Spleen (tissue), 11 donors: Measurements from ENCODE around the gene CD2BP2. TPM values are rescaled to one million over a fixed set of nuclear protein-coding genes. Genes with fewer than 3 reads are reported as not detected.
"Not testable (repeated sequence)": the region's sequence is repeated elsewhere in the genome, so short reads cannot be mapped to it uniquely, and the experiment has no call there.

ENCODE experiments used
- DNase-seq: peaks from one replicate; pipeline ENCODE4 v3.0.0-alpha.2; 2020
- H3K27ac ChIP-seq, 8 donors: fragments of 200-600 bp; sonication (generic) in 7 of 8; 1 replicate in 4 of 8; 2 replicates in 4 of 8; pipeline versions ENCODE4 v1.5.0 to v1.8.0; 2016 to 2021; ENCODE audit warnings: inconsistent platforms in 4 of 8, mild to moderate bottlenecking in 4 of 8, moderate library complexity in 1 of 8
- H3K27me3 ChIP-seq, 7 donors: fragments of 200-600 bp; sonication (generic) in 6 of 7; replicated peaks in 1 of 7; 1 replicate in 4 of 7; 2 replicates in 3 of 7; pipeline versions ENCODE4 v1.5.0 to v1.8.0; 2016 to 2021; ENCODE audit warnings: inconsistent platforms in 3 of 7, mild to moderate bottlenecking in 1 of 7
- H3K36me3 ChIP-seq, 6 donors: fragments of 200-600 bp; sonication (generic) in 5 of 6; 1 replicate in 4 of 6; 2 replicates in 2 of 6; pipeline versions ENCODE4 v1.5.0 to v1.8.0; 2016 to 2021; ENCODE audit warnings: inconsistent platforms in 2 of 6
- H3K4me1 ChIP-seq, 6 donors: fragments of 200-600 bp; sonication (generic) in 5 of 6; 1 replicate in 3 of 6; 2 replicates in 3 of 6; pipeline versions ENCODE4 v1.5.0 to v1.8.0; 2016 to 2021; ENCODE audit warnings: inconsistent platforms in 3 of 6
- H3K4me3 ChIP-seq, 8 donors: fragments of 200-600 bp; sonication (generic) in 7 of 8; 1 replicate in 4 of 8; 2 replicates in 4 of 8; pipeline versions ENCODE4 v1.5.0 to v1.8.0; 2016 to 2021; ENCODE audit warnings: inconsistent platforms in 4 of 8, mild to moderate bottlenecking in 4 of 8, moderate library complexity in 2 of 8
- H3K9me3 ChIP-seq, 8 donors: fragments of 200-600 bp; sonication (generic) in 7 of 8; 1 replicate in 4 of 8; 2 replicates in 4 of 8; pipeline versions ENCODE4 v1.5.0 to v1.8.0; 2016 to 2021; ENCODE audit warnings: inconsistent platforms in 4 of 8
- CTCF ChIP-seq, 11 experiments: fragments of 200-600 bp in 7 of 11; fragments of 450-650 bp in 4 of 11; sonication (generic) in 4 of 11; IDR thresholded peaks in 8 of 11; conservative IDR thresholded peaks in 3 of 11; 1 replicate in 7 of 11; 2 replicates in 4 of 11; pipeline versions ENCODE4 v1.4.0 to v1.8.0; 2016 to 2021; ENCODE audit warnings: antibody characterized with exemption in 11 of 11, inconsistent platforms in 4 of 11, mild to moderate bottlenecking in 1 of 11
- POLR2A ChIP-seq, 3 donors: fragments of 450-650 bp; IDR thresholded peaks; one replicate each; pipeline ENCODE4 v1.5.1; 2017; ENCODE audit warnings: antibody characterized with exemption in 3 of 3, mild to moderate bottlenecking in 1 of 3
- POLR2AphosphoS5 ChIP-seq, 3 donors: sonication (generic); formaldehyde crosslinking; IDR thresholded peaks; one replicate each; pipeline ENCODE4 v1.5.1; 2017; ENCODE audit warnings: antibody characterized with exemption in 3 of 3
- WGBS, 5 donors: extraction: QIAGEN DNeasy Blood & Tissue Kit in 3 of 5; methylation state at CpG; one replicate each; pipeline versions ENCODE4 v1.1.5 to v1.1.7; 2013 to 2018; 5-methylcytosine and 5-hydroxymethylcytosine counted together
- intact Hi-C: fragments of 100-400 bp; cut with DNase I; formaldehyde crosslinking; loops from one replicate; pipeline ENCODE4 v1.15.0; 2023; ENCODE audit warnings: low total_unique reads
- polyA plus RNA-seq, 3 donors: library from polyadenylated mRNA; stranded (reverse); fragments of 200-250 nt; gene quantifications; one replicate each; pipeline ENCODE4 v1.2.1, GENCODE V29; 2013
- total RNA-seq, 7 donors: library from RNA; depleted of rRNA in 3 of 7; stranded (reverse); fragments of >200 nt in 3 of 7; fragmentation: NEBNext Ultra II Directional in 4 of 7; extraction: Animal tissue kit (Norgen Biotek cat#: 25700) in 4 of 7; gene quantifications; one replicate each; pipeline versions ENCODE4 v1.1.0 to v1.2.1, GENCODE V29; 2016 to 2021
- donor health status: healthy with polysubstance abuse.
- donor health status: DM: no; HTN: no; CAD: no; lungs with moderate emphysema.
- donor health status: DM: no; HTN: no; CAD: no.
- donor health status: Bipolar disorder and iron deficiency.
- donor health status: healthy.
- donor health status: DM: no; HTN: no; CAD: no.
- donor health status: DM: yes; HTN: yes; CAD: no.

CD2BP2 gene
- total and polyA plus RNA-seq, 10 donors = 27.8 to 60.0 (median 43.0) TPM

GRCh38 chr16:30348929-30349328 is 6.2 kb downstream of the CD2BP2 start:
- intact Hi-C loops = no loop called here
- H3K4me3 ChIP-seq = no peak overlapping the region
- TF ChIP-seq POLR2A (IDR thresholded peaks at IDR 0.05) (no peak), CTCF (IDR thresholded peaks at IDR 0.05 in 8 of 11, conservative IDR thresholded peaks at IDR 0.05 in 3 of 11) (no peak), POLR2AphosphoS5 (IDR thresholded peaks at IDR 0.05) (no peak)
- H3K4me1 ChIP-seq = peaks cover 8 to 54% (median 39%) of the 10 kb centered on the region in 6 donors
- no peaks in the 10 kb centered on the region for H3K9me3 ChIP-seq
- WGBS, 5 donors = 92 to 99% (median 95%) methylated on average over 7 of the region's 7 CpGs
- peak overlapping the region in 5 of 8 donors; percentile 1 to 93 (median 52) for H3K27ac ChIP-seq
- H3K36me3 ChIP-seq = peaks cover 0 to 56% (median 36%) of the 10 kb centered on the region in 6 donors
- DNase-seq = peak; percentile 6
- H3K27me3 ChIP-seq = no peaks in the 10 kb centered on the region

- Histone ChIP-seq H3K4me1 (peaks cover 2 to 46% (median 31%) of the 10 kb centered on the region in 6 donors), H3K27ac (no peak overlapping the region), H3K9me3 (no peaks in the 10 kb centered on the region), H3K4me3 (no peak overlapping the region), H3K36me3 (peaks cover 0 to 48% (median 29%) of the 10 kb centered on the region in 6 donors), H3K27me3 (no peaks in the 10 kb centered on the region)
- WGBS, 5 donors = 92 to 97% (median 95%) methylated on average over 8 of the region's 8 CpGs
- no peak for TF ChIP-seq POLR2AphosphoS5 (IDR thresholded peaks at IDR 0.05)
- no peak for TF ChIP-seq POLR2A (IDR thresholded peaks at IDR 0.05)
- TF ChIP-seq CTCF (IDR thresholded peaks at IDR 0.05 in 8 of 11, conservative IDR thresholded peaks at IDR 0.05 in 3 of 11) = no peak
- intact Hi-C loops = no loop called here
- peak; percentile 28 for DNase-seq
Measured at GRCh38 chr16:30348113-30348512, 7.0 kb downstream of the CD2BP2 start.

- intact Hi-C loops = no loop called here
- H3K9me3 ChIP-seq = no peaks in the 10 kb centered on the region
- no peaks in the 10 kb centered on the region for H3K27me3 ChIP-seq
- H3K4me1 ChIP-seq = peaks cover 2 to 27% (median 21%) of the 10 kb centered on the region in 6 donors
- no peak overlapping the region for H3K27ac ChIP-seq
- peaks cover 0 to 30% (median 11%) of the 10 kb centered on the region in 6 donors for H3K36me3 ChIP-seq
- DNase-seq = no peak
- TF ChIP-seq CTCF (IDR thresholded peaks at IDR 0.05 in 8 of 11, conservative IDR thresholded peaks at IDR 0.05 in 3 of 11) = no peak
- no peak for TF ChIP-seq POLR2AphosphoS5 (IDR thresholded peaks at IDR 0.05)
- no peak for TF ChIP-seq POLR2A (IDR thresholded peaks at IDR 0.05)
- H3K4me3 ChIP-seq = no peak overlapping the region
- 92 to 100% (median 94%) methylated on average over 3 of the region's 3 CpGs for WGBS, 5 donors
Measured at GRCh38 chr16:30346286-30346685, 8.8 kb downstream of the CD2BP2 start.

GRCh38 chr16:30343491-30343820 is 11.7 kb downstream of the CD2BP2 start:
- DNase-seq = not testable (repeated sequence)
- 88 to 94% (median 89%) methylated on average over 11 of the region's 11 CpGs for WGBS, 5 donors

More at GRCh38 chr16:30343491-30343820, 11.7 kb downstream of the CD2BP2 start:
- H3K27me3 ChIP-seq, H3K9me3 ChIP-seq, intact Hi-C loops, H3K4me1 ChIP-seq, H3K36me3 ChIP-seq, H3K27ac ChIP-seq, H3K4me3 ChIP-seq: not testable (repeated sequence)
